ENCODE data around the gene SYNPR. TPM values are rescaled to one million over a fixed set of nuclear protein-coding genes. Genes with fewer than 3 reads are reported as not detected.

Gene SYNPR
- total RNA-seq, 2 donors from 2014 or later = 2.7 to 8.3 TPM

DNA sequence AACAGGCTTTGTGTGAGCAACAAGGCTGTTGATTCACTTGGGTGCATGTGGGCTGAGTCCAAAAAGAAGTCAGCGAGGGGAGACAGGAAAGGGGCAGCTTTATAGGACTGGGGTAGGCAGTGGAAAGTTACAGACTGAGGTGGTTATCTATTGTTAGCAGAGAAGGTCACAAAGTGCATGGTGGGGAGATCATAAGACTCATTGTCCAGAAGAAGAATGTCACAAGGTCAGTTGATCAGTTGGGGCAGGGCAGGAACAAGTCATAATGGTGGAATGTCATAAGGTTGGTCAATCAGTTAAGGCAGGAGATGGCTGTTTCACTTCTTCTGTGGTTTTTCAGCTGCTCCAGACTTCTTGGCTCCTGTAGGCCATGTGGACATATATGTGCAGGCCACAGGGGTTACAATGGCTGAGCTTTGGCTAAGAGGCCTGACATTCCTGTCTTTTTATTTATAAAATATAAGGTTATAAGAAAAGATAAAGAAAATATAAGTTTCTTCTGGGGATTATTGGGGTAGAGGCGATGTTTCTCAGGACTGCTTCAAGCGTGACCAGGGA lies 304.9 kb downstream of the SYNPR start:
- Histone ChIP-seq H3K4me1 (no peaks in the 10 kb centered on the region), H3K36me3 (no peaks in the 10 kb centered on the region), H3K4me3 (no peak overlapping the region), H3K27me3 (no peaks in the 10 kb centered on the region), H3K9me3 (no peaks in the 10 kb centered on the region), H3K27ac (no peak overlapping the region)
- no peak for DNase-seq (ENCODE audit: low spot score)
- TF ChIP-seq, protein P1, sequence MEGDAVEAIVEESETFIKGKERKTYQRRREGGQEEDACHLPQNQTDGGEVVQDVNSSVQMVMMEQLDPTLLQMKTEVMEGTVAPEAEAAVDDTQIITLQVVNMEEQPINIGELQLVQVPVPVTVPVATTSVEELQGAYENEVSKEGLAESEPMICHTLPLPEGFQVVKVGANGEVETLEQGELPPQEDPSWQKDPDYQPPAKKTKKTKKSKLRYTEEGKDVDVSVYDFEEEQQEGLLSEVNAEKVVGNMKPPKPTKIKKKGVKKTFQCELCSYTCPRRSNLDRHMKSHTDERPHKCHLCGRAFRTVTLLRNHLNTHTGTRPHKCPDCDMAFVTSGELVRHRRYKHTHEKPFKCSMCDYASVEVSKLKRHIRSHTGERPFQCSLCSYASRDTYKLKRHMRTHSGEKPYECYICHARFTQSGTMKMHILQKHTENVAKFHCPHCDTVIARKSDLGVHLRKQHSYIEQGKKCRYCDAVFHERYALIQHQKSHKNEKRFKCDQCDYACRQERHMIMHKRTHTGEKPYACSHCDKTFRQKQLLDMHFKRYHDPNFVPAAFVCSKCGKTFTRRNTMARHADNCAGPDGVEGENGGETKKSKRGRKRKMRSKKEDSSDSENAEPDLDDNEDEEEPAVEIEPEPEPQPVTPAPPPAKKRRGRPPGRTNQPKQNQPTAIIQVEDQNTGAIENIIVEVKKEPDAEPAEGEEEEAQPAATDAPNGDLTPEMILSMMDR (IDR thresholded peaks at IDR 0.05) = no peak

DNA sequence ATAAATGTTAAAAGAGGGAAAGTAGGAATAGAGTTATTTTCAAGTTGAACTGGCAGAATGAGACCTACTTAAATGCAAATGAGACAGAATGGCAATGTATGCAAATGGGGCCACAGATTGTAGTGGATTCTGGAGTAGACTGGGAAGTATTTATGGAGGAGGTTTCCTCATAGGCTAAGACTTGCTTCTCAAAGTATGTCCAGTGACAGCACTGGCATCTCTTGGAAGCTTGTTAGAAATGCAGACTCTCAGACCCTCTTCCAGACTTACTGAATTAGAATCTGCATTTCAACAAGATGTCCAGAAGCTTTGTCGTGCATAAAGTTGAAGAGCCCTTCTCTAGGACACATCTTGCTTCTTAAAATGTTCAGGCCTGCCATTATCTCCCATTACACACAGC lies 306.6 kb downstream of the SYNPR start:
- Histone ChIP-seq H3K27me3 (no peaks in the 10 kb centered on the region), H3K9me3 (no peaks in the 10 kb centered on the region), H3K4me1 (no peaks in the 10 kb centered on the region), H3K36me3 (no peaks in the 10 kb centered on the region), H3K4me3 (no peak overlapping the region), H3K27ac (no peak overlapping the region)
- TF ChIP-seq, protein P1 (IDR thresholded peaks at IDR 0.05) = no peak
- DNase-seq (ENCODE audit: low spot score) = no peak

DNA sequence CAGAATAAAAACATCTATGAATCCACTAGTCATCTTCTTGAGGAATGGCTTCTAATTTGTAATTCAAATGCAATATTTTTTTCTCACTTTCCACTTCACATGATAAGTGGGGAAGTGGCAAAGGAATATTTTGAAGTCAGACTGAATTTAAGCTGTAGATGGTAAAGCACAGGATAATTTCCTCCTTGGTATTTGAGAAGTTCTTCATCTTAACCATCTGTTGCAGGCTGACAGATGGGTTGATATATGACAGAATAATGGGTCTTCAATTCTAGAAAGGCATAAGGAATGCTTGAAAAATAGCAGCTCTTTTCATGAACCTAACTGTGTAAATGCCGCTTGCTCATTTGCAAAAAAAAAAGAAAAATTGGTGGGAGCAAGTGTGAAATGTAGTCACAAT lies 307.8 kb downstream of the SYNPR start:
- no peaks in the 10 kb centered on the region for H3K4me1 ChIP-seq
- no peaks in the 10 kb centered on the region for H3K27me3 ChIP-seq
- H3K4me3 ChIP-seq = no peak overlapping the region
- TF ChIP-seq, protein P1 (IDR thresholded peaks at IDR 0.05) = no peak
- no peak for DNase-seq (ENCODE audit: low spot score)
- no peaks in the 10 kb centered on the region for H3K36me3 ChIP-seq
- H3K27ac ChIP-seq = no peak overlapping the region
- H3K9me3 ChIP-seq = no peaks in the 10 kb centered on the region

DNA sequence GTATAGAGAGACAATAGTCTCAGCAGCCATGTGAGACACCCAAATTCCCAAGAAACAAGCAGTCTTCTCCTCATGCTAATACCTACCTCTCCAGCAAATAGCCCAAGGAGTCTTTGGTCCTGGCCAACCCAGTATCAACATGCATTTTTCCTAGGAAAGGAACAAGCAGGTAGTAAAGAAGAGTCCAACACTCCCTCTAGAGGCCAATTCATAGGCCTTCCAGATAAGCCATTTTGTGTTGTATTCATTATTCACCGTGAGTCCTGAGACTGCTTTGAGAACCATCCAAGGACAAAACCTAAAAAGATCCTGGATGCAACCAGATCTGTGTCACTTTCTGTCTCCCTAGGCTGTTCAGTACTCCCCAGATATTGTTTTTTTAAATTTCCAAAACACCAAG lies 310.8 kb downstream of the SYNPR start:
- Histone ChIP-seq H3K27ac (no peak overlapping the region), H3K9me3 (no peaks in the 10 kb centered on the region), H3K27me3 (no peaks in the 10 kb centered on the region), H3K4me3 (no peak overlapping the region), H3K36me3 (no peaks in the 10 kb centered on the region), H3K4me1 (no peaks in the 10 kb centered on the region)
- TF ChIP-seq, protein P1 (IDR thresholded peaks at IDR 0.05) = no peak
- DNase-seq (ENCODE audit: low spot score) = no peak

DNA sequence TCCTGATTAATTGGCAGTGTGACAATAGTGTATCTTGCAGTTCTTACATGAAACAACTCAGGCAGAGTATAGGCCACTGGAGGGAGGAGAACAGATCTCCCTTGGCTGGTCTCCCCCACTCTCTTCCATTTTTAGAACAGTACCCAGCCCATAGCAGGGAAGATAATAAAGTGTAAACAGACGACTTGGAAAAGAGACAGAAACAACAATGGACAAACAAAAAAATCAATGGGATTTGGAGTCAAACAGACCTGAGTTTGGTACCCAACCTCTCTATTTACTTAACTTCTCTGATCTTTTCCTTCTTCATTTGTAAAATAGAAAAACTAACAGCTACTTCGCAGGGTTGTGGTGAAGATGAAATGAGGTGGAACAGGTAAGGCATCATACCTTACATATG lies 315.7 kb downstream of the SYNPR start:
- no peaks in the 10 kb centered on the region for H3K36me3 ChIP-seq
- H3K27me3 ChIP-seq = no peaks in the 10 kb centered on the region
- DNase-seq (ENCODE audit: low spot score) = no peak
- no peaks in the 10 kb centered on the region for H3K9me3 ChIP-seq
- TF ChIP-seq, protein P1 (IDR thresholded peaks at IDR 0.05) = no peak
- no peak overlapping the region for H3K27ac ChIP-seq
- H3K4me1 ChIP-seq = no peaks in the 10 kb centered on the region
- no peak overlapping the region for H3K4me3 ChIP-seq

DNA sequence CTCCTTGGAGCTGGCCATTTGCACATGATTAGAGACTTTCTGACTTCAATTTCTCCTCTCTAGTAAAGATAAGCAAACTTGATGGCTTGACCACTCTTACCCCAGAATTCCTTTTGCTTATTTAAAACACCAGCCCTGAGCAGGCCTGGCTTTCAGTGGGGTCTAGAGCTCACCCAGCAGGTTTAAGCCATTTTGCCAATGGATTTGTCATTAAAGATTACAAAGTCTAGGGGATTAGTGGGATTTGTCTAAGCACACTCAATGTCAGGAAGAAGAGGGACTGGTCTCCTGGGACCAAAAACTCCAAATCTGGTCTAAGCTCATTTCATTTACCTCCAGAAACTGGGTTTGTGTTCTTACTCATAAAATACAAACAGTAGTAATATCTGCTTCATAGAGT lies 317.1 kb downstream of the SYNPR start:
- no peak for DNase-seq (ENCODE audit: low spot score)
- Histone ChIP-seq H3K9me3 (no peaks in the 10 kb centered on the region), H3K4me3 (no peak overlapping the region), H3K27ac (no peak overlapping the region), H3K36me3 (no peaks in the 10 kb centered on the region), H3K27me3 (no peaks in the 10 kb centered on the region), H3K4me1 (no peaks in the 10 kb centered on the region)
- TF ChIP-seq, protein P1 (IDR thresholded peaks at IDR 0.05) = no peak

All from right atrium auricular region (tissue), 2 donors.